Panc1 (cell line): Measurements from ENCODE around the gene TXNRD3.

Experiments used
- SIN3A ChIP-seq: IDR thresholded peaks from 2 replicates; pipeline ENCODE4 v1.6.1; 2012; ENCODE audit warnings: low read depth, mild to moderate bottlenecking, low read length, moderate library complexity, borderline replicate concordance; ENCODE audit not compliant: insufficient read depth
- TCF7L2 ChIP-seq: IDR thresholded peaks from 2 replicates; pipeline ENCODE4 v1.6.1; 2011; ENCODE audit warnings: mild to moderate bottlenecking, low read depth, low read length, inconsistent platforms
- TF ChIP-seq, protein P1 (sequence below): fragments of 450-650 bp; IDR thresholded peaks from 2 replicates; pipeline ENCODE4 v1.5.1; 2017; ENCODE audit warnings: mild to moderate bottlenecking
- TF ChIP-seq, protein P2 (sequence below), 2 experiments: IDR thresholded peaks; 2 replicates each; pipeline ENCODE4 v1.6.1; 2011 to 2012; ENCODE audit warnings: low read depth in 2 of 2, control low read depth in 1 of 2, low read length in 1 of 2, mild to moderate bottlenecking in 1 of 2, moderate library complexity in 1 of 2; ENCODE audit not compliant: insufficient read depth in 1 of 2

DNA sequence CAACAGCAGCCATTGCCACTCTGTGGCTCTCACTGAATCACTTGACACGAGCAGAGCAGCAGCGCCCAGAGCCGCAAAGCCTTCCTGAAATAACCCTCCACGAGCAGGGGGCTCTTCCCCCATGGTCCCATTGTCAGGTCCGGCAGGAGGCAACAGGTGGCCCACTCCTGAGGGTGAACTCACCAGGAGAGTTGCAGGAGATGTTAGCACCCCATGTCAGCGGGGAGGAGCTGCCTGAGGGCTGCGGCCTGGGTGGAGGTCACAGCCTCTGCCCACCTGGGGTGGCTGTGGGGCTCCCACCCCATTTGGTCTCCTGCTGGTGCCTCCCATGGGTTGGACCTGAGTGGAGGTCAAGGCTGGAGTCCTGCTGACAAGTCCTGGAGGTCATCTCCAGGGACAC lies 83.8 kb downstream of the TXNRD3 start:
- TF ChIP-seq, protein P1, sequence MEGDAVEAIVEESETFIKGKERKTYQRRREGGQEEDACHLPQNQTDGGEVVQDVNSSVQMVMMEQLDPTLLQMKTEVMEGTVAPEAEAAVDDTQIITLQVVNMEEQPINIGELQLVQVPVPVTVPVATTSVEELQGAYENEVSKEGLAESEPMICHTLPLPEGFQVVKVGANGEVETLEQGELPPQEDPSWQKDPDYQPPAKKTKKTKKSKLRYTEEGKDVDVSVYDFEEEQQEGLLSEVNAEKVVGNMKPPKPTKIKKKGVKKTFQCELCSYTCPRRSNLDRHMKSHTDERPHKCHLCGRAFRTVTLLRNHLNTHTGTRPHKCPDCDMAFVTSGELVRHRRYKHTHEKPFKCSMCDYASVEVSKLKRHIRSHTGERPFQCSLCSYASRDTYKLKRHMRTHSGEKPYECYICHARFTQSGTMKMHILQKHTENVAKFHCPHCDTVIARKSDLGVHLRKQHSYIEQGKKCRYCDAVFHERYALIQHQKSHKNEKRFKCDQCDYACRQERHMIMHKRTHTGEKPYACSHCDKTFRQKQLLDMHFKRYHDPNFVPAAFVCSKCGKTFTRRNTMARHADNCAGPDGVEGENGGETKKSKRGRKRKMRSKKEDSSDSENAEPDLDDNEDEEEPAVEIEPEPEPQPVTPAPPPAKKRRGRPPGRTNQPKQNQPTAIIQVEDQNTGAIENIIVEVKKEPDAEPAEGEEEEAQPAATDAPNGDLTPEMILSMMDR = no peak
- no peak for TF ChIP-seq SIN3A
- TF ChIP-seq, protein P2, sequence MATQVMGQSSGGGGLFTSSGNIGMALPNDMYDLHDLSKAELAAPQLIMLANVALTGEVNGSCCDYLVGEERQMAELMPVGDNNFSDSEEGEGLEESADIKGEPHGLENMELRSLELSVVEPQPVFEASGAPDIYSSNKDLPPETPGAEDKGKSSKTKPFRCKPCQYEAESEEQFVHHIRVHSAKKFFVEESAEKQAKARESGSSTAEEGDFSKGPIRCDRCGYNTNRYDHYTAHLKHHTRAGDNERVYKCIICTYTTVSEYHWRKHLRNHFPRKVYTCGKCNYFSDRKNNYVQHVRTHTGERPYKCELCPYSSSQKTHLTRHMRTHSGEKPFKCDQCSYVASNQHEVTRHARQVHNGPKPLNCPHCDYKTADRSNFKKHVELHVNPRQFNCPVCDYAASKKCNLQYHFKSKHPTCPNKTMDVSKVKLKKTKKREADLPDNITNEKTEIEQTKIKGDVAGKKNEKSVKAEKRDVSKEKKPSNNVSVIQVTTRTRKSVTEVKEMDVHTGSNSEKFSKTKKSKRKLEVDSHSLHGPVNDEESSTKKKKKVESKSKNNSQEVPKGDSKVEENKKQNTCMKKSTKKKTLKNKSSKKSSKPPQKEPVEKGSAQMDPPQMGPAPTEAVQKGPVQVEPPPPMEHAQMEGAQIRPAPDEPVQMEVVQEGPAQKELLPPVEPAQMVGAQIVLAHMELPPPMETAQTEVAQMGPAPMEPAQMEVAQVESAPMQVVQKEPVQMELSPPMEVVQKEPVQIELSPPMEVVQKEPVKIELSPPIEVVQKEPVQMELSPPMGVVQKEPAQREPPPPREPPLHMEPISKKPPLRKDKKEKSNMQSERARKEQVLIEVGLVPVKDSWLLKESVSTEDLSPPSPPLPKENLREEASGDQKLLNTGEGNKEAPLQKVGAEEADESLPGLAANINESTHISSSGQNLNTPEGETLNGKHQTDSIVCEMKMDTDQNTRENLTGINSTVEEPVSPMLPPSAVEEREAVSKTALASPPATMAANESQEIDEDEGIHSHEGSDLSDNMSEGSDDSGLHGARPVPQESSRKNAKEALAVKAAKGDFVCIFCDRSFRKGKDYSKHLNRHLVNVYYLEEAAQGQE (IDR thresholded peaks at IDR 0.05; ENCODE audit: insufficient read depth in 1 of 2, low read depth in 2 of 2, low read length in 1 of 2) = no peak
- no peak for TF ChIP-seq TCF7L2
